Left ventricle myocardium inferior (tissue), 1 donor: ENCODE measurements around the gene FAM221B. TPM values are rescaled to one million over a fixed set of nuclear protein-coding genes. Genes with fewer than 3 reads are reported as not detected.
A peak's percentile ranks its signal among the peaks of the same experiment; 100 is the strongest.

Experiments used
- DNase-seq: peaks from one replicate; pipeline ENCODE4 v3.0.0-alpha.2; 2020
- H3K27ac ChIP-seq: fragments of 200-600 bp; replicated peaks from 2 replicates; pipeline ENCODE4 v1.8.0; 2021
- H3K27me3 ChIP-seq: fragments of 200-600 bp; 2 replicates; pipeline ENCODE4 v1.8.0; 2021; ENCODE audit warnings: low read depth
- H3K36me3 ChIP-seq: fragments of 200-600 bp; 2 replicates; pipeline ENCODE4 v1.8.0; 2021
- H3K4me1 ChIP-seq: fragments of 200-600 bp; 2 replicates; pipeline ENCODE4 v1.8.0; 2021
- H3K4me3 ChIP-seq: fragments of 200-600 bp; 2 replicates; pipeline ENCODE4 v1.8.0; 2021; ENCODE audit warnings: mild to moderate bottlenecking, moderate library complexity
- H3K9me3 ChIP-seq: fragments of 200-600 bp; replicated peaks from 2 replicates; pipeline ENCODE4 v1.8.0; 2021
- CTCF ChIP-seq: fragments of 200-600 bp; IDR thresholded peaks from 2 replicates; pipeline ENCODE4 v1.8.0; 2021; ENCODE audit warnings: antibody characterized with exemption, mild to moderate bottlenecking, borderline replicate concordance
- intact Hi-C: fragments of 100-400 bp; cut with micrococcal nuclease; formaldehyde crosslinking; loops from one replicate; pipeline ENCODE4 v1.11.0; 2022
- long read RNA-seq: library from polyadenylated mRNA; unstranded; transcript quantifications from one replicate; pipeline ENCODE4 v2.0.0, GENCODE V29; 2021
- total RNA-seq: library from RNA; stranded (reverse); fragmentation: NEBNext Ultra II Directional; extraction: Animal tissue kit (Norgen Biotek cat#: 25700); gene quantifications from one replicate; pipeline ENCODE4 v1.2.1, GENCODE V29; 2021
- donor health status: DM: no; HTN: yes; CAD: no; lungs with severe emphysema.

FAM221B gene
- total RNA-seq = not detected
- long read RNA-seq, partial matches to known transcripts = 0 of 1 reads
- long read RNA-seq, other reads (novel, unspliced or antisense) = 1 of 1 reads

GRCh38 chr9:35828716-35829083, at the start of gene FAM221B:
TSS of gene FAM221B (minus strand) at chr9:35828732. CDS start at chr9:35826161, 2,571 bp downstream.
- TF ChIP-seq CTCF = no peak
- peak within 1 kb of the TSS; percentile 88 for H3K4me3 ChIP-seq
- no peaks in the 10 kb centered on the region for H3K36me3 ChIP-seq
- peak; percentile 36 for DNase-seq
- intact Hi-C loops = no loop called here
- H3K27me3 ChIP-seq = no peaks in the 10 kb centered on the region
- peaks cover 55% of the 10 kb centered on the region for H3K4me1 ChIP-seq
- no peaks in the 10 kb centered on the region for H3K9me3 ChIP-seq
- H3K27ac ChIP-seq = peak within 1 kb of the TSS; percentile 97

GRCh38 chr9:35872505-35872904, 44.0 kb upstream of the FAM221B start:
- Histone ChIP-seq H3K4me1 (no peaks in the 10 kb centered on the region), H3K9me3 (peaks cover 16% of the 10 kb centered on the region), H3K27me3 (peaks cover 19% of the 10 kb centered on the region), H3K27ac (no peak overlapping the region), H3K4me3 (no peak overlapping the region), H3K36me3 (no peaks in the 10 kb centered on the region)
- intact Hi-C loops = no loop called here
- TF ChIP-seq CTCF = no peak
- no peak for DNase-seq

GRCh38 chr9:35871545-35871944, 43.0 kb upstream of the FAM221B start:
- peaks cover 6% of the 10 kb centered on the region for H3K9me3 ChIP-seq
- H3K36me3 ChIP-seq = no peaks in the 10 kb centered on the region
- H3K27me3 ChIP-seq = peaks cover 19% of the 10 kb centered on the region
- TF ChIP-seq CTCF = no peak
- intact Hi-C loops = no loop called here
- no peak overlapping the region for H3K4me3 ChIP-seq
- H3K4me1 ChIP-seq = no peaks in the 10 kb centered on the region
- DNase-seq = no peak
- H3K27ac ChIP-seq = no peak overlapping the region

GRCh38 chr9:35870351-35870923, 41.9 kb upstream of the FAM221B start, which contains the start of gene OR13J1:
TSS of gene OR13J1 (minus strand) at chr9:35870401. CDS start at chr9:35870401, 0 bp downstream.
- Histone ChIP-seq H3K36me3 (no peaks in the 10 kb centered on the region), H3K9me3 (no peaks in the 10 kb centered on the region), H3K4me1 (no peaks in the 10 kb centered on the region), H3K27ac (no peak within 1 kb of the TSS), H3K4me3 (no peak within 1 kb of the TSS), H3K27me3 (peaks cover 19% of the 10 kb centered on the region)
- intact Hi-C loops = no loop called here
- DNase-seq = no peak
- TF ChIP-seq CTCF = no peak

- H3K27me3 ChIP-seq = peaks cover 19% of the 10 kb centered on the region
- no peak for TF ChIP-seq CTCF
- H3K36me3 ChIP-seq = no peaks in the 10 kb centered on the region
- peaks cover 3% of the 10 kb centered on the region for H3K4me1 ChIP-seq
- no peak overlapping the region for H3K27ac ChIP-seq
- no peak for DNase-seq
- intact Hi-C loops = no loop called here
- H3K4me3 ChIP-seq = no peak overlapping the region
- no peaks in the 10 kb centered on the region for H3K9me3 ChIP-seq
These were observed 41.2 kb upstream of the FAM221B start for GRCh38 chr9:35869621-35870216.
